A549 (cell line): ENCODE measurements around the gene DHTKD1. TPM values are rescaled to one million over a fixed set of nuclear protein-coding genes. Genes with fewer than 3 reads are reported as not detected.
"Not testable (repeated sequence)": the region's sequence is repeated elsewhere in the genome, so short reads cannot be mapped to it uniquely, and the experiment has no call there.

Source experiments
- ATAC-seq, 2 experiments: fragments of 200-7000 bp in 1 of 2; fragments of >200 bp in 1 of 2; cut with Nextera tagmentation in 1 of 2; cut with Tn5 transposase in 1 of 2; 3 replicates each; pipeline versions ENCODE4 v1.8.0 to v1.9.1; 2018 to 2020; ENCODE audit warnings: mild to moderate bottlenecking in 1 of 2, moderate library complexity in 1 of 2
- CTCF ChIA-PET: fragments of 300-600 bp; sonication (Branson Sonifier 250); formaldehyde crosslinking; extraction: SDS; loops from one replicate; lab custom pipeline; 2021; ENCODE audit warnings: antibody characterized with exemption, inconsistent platforms; lab: Yijun Ruan, JAX
- POLR2A ChIA-PET: fragments of 350-600 bp; formaldehyde crosslinking; extraction: SDS; loops from one replicate; lab custom pipeline; 2021; ENCODE audit warnings: antibody characterized with exemption, inconsistent platforms; lab: Yijun Ruan, JAX
- DNase-seq, 2 experiments: peaks; one replicate each; pipeline versions ENCODE4 v3.0.0 to v3.0.0-alpha.2; 2011 to 2016; ENCODE audit warnings: low read depth in 1 of 2, low spot score in 1 of 2
- FAIRE-seq: peaks from 2 replicates; lab custom pipeline; 2011; peaks lifted over from hg19 to GRCh38; lab: Jason Lieb, UNC
- H3K27ac ChIP-seq, 2 experiments: fragments of >200 bp; sonication (Bioruptor Twin); formaldehyde crosslinking; 3 replicates each; pipeline ENCODE4 v1.5.1; 2016 to 2017
- H3K4me1 ChIP-seq: fragments of >200 bp; sonication (Bioruptor Twin); formaldehyde crosslinking; 3 replicates; pipeline ENCODE4 v1.6.1; 2016
- H3K4me2 ChIP-seq: fragments of >200 bp; sonication (Bioruptor Twin); formaldehyde crosslinking; 3 replicates; pipeline ENCODE4 v1.6.1; 2016
- H3K4me3 ChIP-seq: fragments of >200 bp; sonication (Bioruptor Twin); formaldehyde crosslinking; 3 replicates; pipeline ENCODE4 v1.5.1; 2016
- H3K9me3 ChIP-seq: fragments of >200 bp; sonication (Bioruptor Twin); formaldehyde crosslinking; 3 replicates; pipeline ENCODE4 v1.6.1; 2016
- CEBPB ChIP-seq, 2 experiments: fragments of >200 bp in 1 of 2; sonication (Bioruptor Twin) in 1 of 2; formaldehyde crosslinking in 1 of 2; IDR thresholded peaks; 2 replicates each; pipeline ENCODE4 v1.6.1; 2012 to 2016
- FOSL2 ChIP-seq, 2 experiments: fragments of 450-650 bp in 1 of 2; fragments of >200 bp in 1 of 2; sonication (Bioruptor Twin) in 1 of 2; formaldehyde crosslinking; IDR thresholded peaks; 2 replicates each; pipeline versions ENCODE4 v1.5.0 to v1.6.1; 2016 to 2020; ENCODE audit warnings: mild to moderate bottlenecking in 1 of 2, moderate library complexity in 1 of 2
- GATA3 ChIP-seq: IDR thresholded peaks from 2 replicates; pipeline ENCODE4 v1.6.1; 2012; ENCODE audit warnings: borderline replicate concordance
- HDAC2 ChIP-seq: fragments of 200-600 bp; sonication (generic); IDR thresholded peaks from 2 replicates; pipeline ENCODE4 v1.6.1; 2016
- HEYL ChIP-seq: fragments of 250-450 bp; sonication (Bioruptor Pico); IDR thresholded peaks from 2 replicates; pipeline ENCODE4 v1.8.0; 2021; ENCODE audit warnings: mild to moderate bottlenecking, moderate library complexity
- HOXA7 ChIP-seq: fragments of 250-450 bp; sonication (Bioruptor Pico); IDR thresholded peaks from 2 replicates; pipeline ENCODE4 v1.5.0; 2020; ENCODE audit warnings: mild to moderate bottlenecking, moderate library complexity
- HOXB13 ChIP-seq: fragments of 250-450 bp; sonication (Bioruptor Pico); IDR thresholded peaks from 2 replicates; pipeline ENCODE4 v1.5.0; 2020; ENCODE audit warnings: low read depth, mild to moderate bottlenecking, moderate library complexity
- HOXB5 ChIP-seq: fragments of 250-450 bp; sonication (Bioruptor Pico); IDR thresholded peaks from 2 replicates; pipeline ENCODE4 v1.5.0; 2020; ENCODE audit warnings: mild to moderate bottlenecking, moderate library complexity
- KDM1A ChIP-seq: fragments of 200-600 bp; sonication (generic); IDR thresholded peaks from 2 replicates; pipeline ENCODE4 v1.6.1; 2016; ENCODE audit warnings: low read depth, mild to moderate bottlenecking
- MAZ ChIP-seq: fragments of 150-350 bp; IDR thresholded peaks from 2 replicates; pipeline ENCODE4 v1.6.1; 2014; ENCODE audit warnings: antibody characterized with exemption, low read depth, low read length, borderline replicate concordance
- NPAS2 ChIP-seq: fragments of 250-450 bp; sonication (Bioruptor Pico); IDR thresholded peaks from 2 replicates; pipeline ENCODE4 v1.8.0; 2022; ENCODE audit warnings: mild to moderate bottlenecking, moderate library complexity, borderline replicate concordance
- NR3C1 ChIP-seq: fragments of >200 bp; sonication (Bioruptor Twin); formaldehyde crosslinking; IDR thresholded peaks from 3 replicates; pipeline ENCODE4 v1.6.1; 2017
- POLR2AphosphoS2 ChIP-seq: conservative IDR thresholded peaks from 2 replicates; pipeline ENCODE4 v1.6.1; 2012; ENCODE audit warnings: low read length, improper control_type of control experiment, inconsistent platforms
- RAD21 ChIP-seq, 2 experiments: fragments of >200 bp in 1 of 2; sonication (Bioruptor Twin) in 1 of 2; formaldehyde crosslinking in 1 of 2; IDR thresholded peaks in 1 of 2; conservative IDR thresholded peaks in 1 of 2; 2 replicates in 1 of 2; 3 replicates in 1 of 2; pipeline ENCODE4 v1.6.1; 2012 to 2018; ENCODE audit warnings: inconsistent platforms in 1 of 2
- RCOR1 ChIP-seq: fragments of 150-350 bp; IDR thresholded peaks from 2 replicates; pipeline ENCODE4 v1.6.1; 2014; ENCODE audit warnings: antibody characterized with exemption, low read length, low read depth
- RNF2 ChIP-seq: fragments of 200-600 bp; sonication (generic); IDR thresholded peaks from 2 replicates; pipeline ENCODE4 v1.6.1; 2016; ENCODE audit warnings: low read depth, mild to moderate bottlenecking, antibody characterized with exemption, moderate library complexity, borderline replicate concordance
- TFCP2L1 ChIP-seq: fragments of 250-450 bp; sonication (Bioruptor Pico); IDR thresholded peaks from 2 replicates; pipeline ENCODE4 v1.5.0; 2021; ENCODE audit warnings: mild to moderate bottlenecking
- ZFP36 ChIP-seq: fragments of 450-650 bp; IDR thresholded peaks from 2 replicates; pipeline ENCODE4 v1.6.1; 2014; ENCODE audit warnings: borderline replicate concordance; ENCODE audit not compliant: partially characterized antibody
- ZNF302 ChIP-seq: fragments of 250-450 bp; sonication (Bioruptor Pico); IDR thresholded peaks from 2 replicates; pipeline ENCODE4 v1.9.0; 2021; ENCODE audit warnings: inconsistent platforms, mild to moderate bottlenecking, moderate library complexity
- WGBS: methylation state at CpG from one replicate; pipeline ENCODE4 v1.1.6; 2017; ENCODE audit errors: missing lambda C conversion rate; 5-methylcytosine and 5-hydroxymethylcytosine counted together
- polyA plus RNA-seq, 4 experiments: library from polyadenylated mRNA; depleted of rRNA in 3 of 4; stranded (reverse); fragments of >200 nt; fragmentation: RNase III in 1 of 4; extraction: RNeasy Plus Mini Kit Qiagen cat#74134 plus additional on column Dnase treatment in 1 of 4; gene quantifications; 2 replicates in 3 of 4; 3 replicates in 1 of 4; pipeline ENCODE4 v1.2.3, GENCODE V29; 2011 to 2017
- TF ChIP-seq, protein P1 (sequence below): IDR thresholded peaks from 2 replicates; pipeline ENCODE4 v1.6.1; 2012; ENCODE audit warnings: low read depth, borderline replicate concordance
- TF ChIP-seq, protein P2 (sequence below): fragments of >200 bp; sonication (Bioruptor Twin); formaldehyde crosslinking; IDR thresholded peaks from 2 replicates; pipeline ENCODE4 v1.6.1; 2016
- TF ChIP-seq, protein P3 (sequence below): IDR thresholded peaks from 2 replicates; pipeline ENCODE4 v1.6.1; 2012
- TF ChIP-seq, protein P4 (sequence below): fragments of 200-600 bp; sonication (generic); IDR thresholded peaks from 2 replicates; pipeline ENCODE4 v1.6.1; 2016; ENCODE audit warnings: antibody characterized with exemption, mild to moderate bottlenecking, moderate library complexity

DHTKD1 gene
- polyA plus RNA-seq, 2 of the 4 experiments (the other 2 are of a cell fraction): 11.9 to 23.0 TPM

DNA sequence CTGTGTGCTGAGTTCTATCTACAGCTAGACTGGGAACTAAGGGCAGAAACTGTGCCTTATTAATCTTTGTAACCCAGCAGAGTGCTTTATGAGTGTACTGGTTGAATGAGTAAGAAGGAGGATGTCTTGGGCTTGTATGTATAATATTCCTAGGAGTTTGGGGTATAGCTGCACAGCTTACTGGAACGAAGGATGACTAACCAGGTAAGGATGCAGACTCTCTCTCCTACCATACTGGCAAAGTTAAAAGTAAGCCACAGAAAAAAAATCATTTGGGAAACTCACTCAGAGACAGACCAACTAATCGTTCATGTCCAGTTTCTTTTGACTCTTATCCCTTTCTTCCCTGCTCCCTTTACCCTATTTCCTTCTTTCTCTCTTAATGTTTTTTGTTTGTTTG lies 1.4 kb upstream of the DHTKD1 start:
- no peak overlapping the region for H3K4me2 ChIP-seq
- TF ChIP-seq FOSL2 (IDR thresholded peaks at IDR 0.05): no peak
- peak; percentile 22; the same call in 1 of the 2 replicates for TF ChIP-seq FOSL2 (CRISPR knock-in tag; IDR thresholded peaks at IDR 0.05)
- no peak for TF ChIP-seq MAZ
- TF ChIP-seq, all 56 proteins: peak for 1
- DNase-seq (peak in 1 of 2 experiments; percentile 27), ATAC-seq (no peak), FAIRE-seq (no peak)
- Histone ChIP-seq H3K9me3 (no peaks in the 10 kb centered on the region), H3K4me1 (peaks cover 17% of the 10 kb centered on the region), H3K4me3 (no peak overlapping the region), H3K27ac (peak overlapping the region in 1 of 2 experiments; percentile 89; a peak in 3 of 6 replicates)
- CTCF ChIA-PET: interaction anchor here (0.6 to 1.4 kb wide), 6 partner anchors 9 to 382 kb away, joined by 3 to 6 read pairs (median 3); no protein-coding TSS in a partner anchor
- POLR2A ChIA-PET: interaction anchor here (1.8 kb wide), 1 partner anchor 24 kb away, joined by 6 read pairs; the partner anchor contains the start of gene UPF2
- 55% methylated on average over 2 of the region's 2 CpGs for WGBS

GRCh38 chr10:12071441-12071840 lies 2.7 kb downstream of the DHTKD1 start:
- peaks cover 17% of the 10 kb centered on the region for H3K4me1 ChIP-seq
- CTCF ChIA-PET, FAIRE-seq, H3K4me2 ChIP-seq, H3K9me3 ChIP-seq, POLR2A ChIA-PET, ATAC-seq, DNase-seq, H3K4me3 ChIP-seq, H3K27ac ChIP-seq: not testable (repeated sequence)
- 76% methylated on average over 15 of the region's 15 CpGs for WGBS

GRCh38 chr10:12073526-12073925 lies 4.8 kb downstream of the DHTKD1 start:
- Histone ChIP-seq H3K27ac (no peak overlapping the region), H3K4me2 (no peak overlapping the region), H3K4me1 (peaks cover 13% of the 10 kb centered on the region), H3K9me3 (no peaks in the 10 kb centered on the region), H3K4me3 (no peak overlapping the region)
- FAIRE-seq (no peak), ATAC-seq (no peak), DNase-seq (no peak)
- POLR2A ChIA-PET: no interaction called here
- 95% methylated on average over 4 of the region's 4 CpGs for WGBS
- CTCF ChIA-PET: interaction anchor here (0.9 kb wide), 1 partner anchor 23 kb away, joined by 3 read pairs; no protein-coding TSS in a partner anchor
- no peak for TF ChIP-seq GATA3
- TF ChIP-seq CEBPB (IDR thresholded peaks at IDR 0.05): no peak

DNA sequence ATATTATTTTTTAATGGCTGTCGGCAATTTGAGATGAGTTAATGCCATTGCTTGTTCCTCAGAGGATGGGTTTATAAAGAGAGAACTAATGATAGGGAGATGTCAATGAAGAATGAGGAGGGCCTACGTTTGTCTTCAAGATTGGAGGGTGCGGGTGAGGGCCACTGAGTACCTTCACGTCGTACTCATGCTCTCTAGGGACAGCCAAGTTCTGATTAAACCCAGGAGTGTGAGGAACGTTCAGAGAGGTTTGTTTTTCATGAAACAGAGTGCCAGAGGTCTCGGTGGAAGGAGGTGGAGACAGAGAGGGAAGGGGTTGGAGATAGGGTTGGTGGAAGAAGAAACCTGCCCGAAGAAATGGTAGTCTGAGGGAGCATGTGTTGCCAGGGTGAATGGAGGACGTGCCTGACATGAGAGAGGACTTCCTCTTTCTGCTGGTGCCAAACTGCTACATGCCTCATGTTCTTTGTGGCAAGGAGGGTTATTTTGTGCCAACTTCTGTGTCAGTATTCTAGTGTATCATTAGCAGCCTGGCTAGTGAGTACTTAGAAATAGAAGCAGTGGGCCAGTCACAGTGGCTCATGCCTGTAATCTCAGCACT lies 8.9 kb downstream of the DHTKD1 start:
- FAIRE-seq: no peak
- CTCF ChIA-PET: interaction anchor here (1.3 kb wide), 1 partner anchor 52 kb away, joined by 4 read pairs; no protein-coding TSS in a partner anchor
- 80% methylated on average over 9 of the region's 9 CpGs for WGBS
- POLR2A ChIA-PET: no interaction called here
- Histone ChIP-seq H3K4me2 (no peak overlapping the region), H3K27ac (no peak overlapping the region), H3K4me3 (no peak overlapping the region), H3K4me1 (peaks cover 12% of the 10 kb centered on the region; the same call in 2 of the 3 replicates), H3K9me3 (no peaks in the 10 kb centered on the region)
- ATAC-seq: no peak
- no peak for DNase-seq
- TF ChIP-seq, protein P1, sequence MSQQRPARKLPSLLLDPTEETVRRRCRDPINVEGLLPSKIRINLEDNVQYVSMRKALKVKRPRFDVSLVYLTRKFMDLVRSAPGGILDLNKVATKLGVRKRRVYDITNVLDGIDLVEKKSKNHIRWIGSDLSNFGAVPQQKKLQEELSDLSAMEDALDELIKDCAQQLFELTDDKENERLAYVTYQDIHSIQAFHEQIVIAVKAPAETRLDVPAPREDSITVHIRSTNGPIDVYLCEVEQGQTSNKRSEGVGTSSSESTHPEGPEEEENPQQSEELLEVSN: no peak
- TF ChIP-seq POLR2AphosphoS2 (no peak), RAD21 (conservative IDR thresholded peaks at IDR 0.05 in 1 of 2, IDR thresholded peaks at IDR 0.05 in 1 of 2) (no peak), HOXB13 (CRISPR knock-in tag) (no peak), HOXB5 (CRISPR knock-in tag) (no peak), ZNF302 (CRISPR knock-in tag) (no peak), NR3C1 (no peak), HEYL (CRISPR knock-in tag) (no peak), TFCP2L1 (CRISPR knock-in tag) (no peak), RNF2 (no peak), ZFP36 (no peak), NPAS2 (CRISPR knock-in tag) (no peak), HDAC2 (no peak), RCOR1 (no peak), HOXA7 (no peak), KDM1A (no peak)
- TF ChIP-seq, protein P2, sequence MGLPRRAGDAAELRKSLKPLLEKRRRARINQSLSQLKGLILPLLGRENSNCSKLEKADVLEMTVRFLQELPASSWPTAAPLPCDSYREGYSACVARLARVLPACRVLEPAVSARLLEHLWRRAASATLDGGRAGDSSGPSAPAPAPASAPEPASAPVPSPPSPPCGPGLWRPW: no peak
- TF ChIP-seq, protein P3, sequence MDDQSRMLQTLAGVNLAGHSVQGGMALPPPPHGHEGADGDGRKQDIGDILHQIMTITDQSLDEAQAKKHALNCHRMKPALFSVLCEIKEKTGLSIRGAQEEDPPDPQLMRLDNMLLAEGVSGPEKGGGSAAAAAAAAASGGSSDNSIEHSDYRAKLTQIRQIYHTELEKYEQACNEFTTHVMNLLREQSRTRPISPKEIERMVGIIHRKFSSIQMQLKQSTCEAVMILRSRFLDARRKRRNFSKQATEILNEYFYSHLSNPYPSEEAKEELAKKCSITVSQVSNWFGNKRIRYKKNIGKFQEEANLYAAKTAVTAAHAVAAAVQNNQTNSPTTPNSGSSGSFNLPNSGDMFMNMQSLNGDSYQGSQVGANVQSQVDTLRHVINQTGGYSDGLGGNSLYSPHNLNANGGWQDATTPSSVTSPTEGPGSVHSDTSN: no peak
- TF ChIP-seq, protein P4, sequence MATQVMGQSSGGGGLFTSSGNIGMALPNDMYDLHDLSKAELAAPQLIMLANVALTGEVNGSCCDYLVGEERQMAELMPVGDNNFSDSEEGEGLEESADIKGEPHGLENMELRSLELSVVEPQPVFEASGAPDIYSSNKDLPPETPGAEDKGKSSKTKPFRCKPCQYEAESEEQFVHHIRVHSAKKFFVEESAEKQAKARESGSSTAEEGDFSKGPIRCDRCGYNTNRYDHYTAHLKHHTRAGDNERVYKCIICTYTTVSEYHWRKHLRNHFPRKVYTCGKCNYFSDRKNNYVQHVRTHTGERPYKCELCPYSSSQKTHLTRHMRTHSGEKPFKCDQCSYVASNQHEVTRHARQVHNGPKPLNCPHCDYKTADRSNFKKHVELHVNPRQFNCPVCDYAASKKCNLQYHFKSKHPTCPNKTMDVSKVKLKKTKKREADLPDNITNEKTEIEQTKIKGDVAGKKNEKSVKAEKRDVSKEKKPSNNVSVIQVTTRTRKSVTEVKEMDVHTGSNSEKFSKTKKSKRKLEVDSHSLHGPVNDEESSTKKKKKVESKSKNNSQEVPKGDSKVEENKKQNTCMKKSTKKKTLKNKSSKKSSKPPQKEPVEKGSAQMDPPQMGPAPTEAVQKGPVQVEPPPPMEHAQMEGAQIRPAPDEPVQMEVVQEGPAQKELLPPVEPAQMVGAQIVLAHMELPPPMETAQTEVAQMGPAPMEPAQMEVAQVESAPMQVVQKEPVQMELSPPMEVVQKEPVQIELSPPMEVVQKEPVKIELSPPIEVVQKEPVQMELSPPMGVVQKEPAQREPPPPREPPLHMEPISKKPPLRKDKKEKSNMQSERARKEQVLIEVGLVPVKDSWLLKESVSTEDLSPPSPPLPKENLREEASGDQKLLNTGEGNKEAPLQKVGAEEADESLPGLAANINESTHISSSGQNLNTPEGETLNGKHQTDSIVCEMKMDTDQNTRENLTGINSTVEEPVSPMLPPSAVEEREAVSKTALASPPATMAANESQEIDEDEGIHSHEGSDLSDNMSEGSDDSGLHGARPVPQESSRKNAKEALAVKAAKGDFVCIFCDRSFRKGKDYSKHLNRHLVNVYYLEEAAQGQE: no peak
